Panc1 (cell line): ENCODE measurements around the gene BBS5. TPM values are rescaled to one million over a fixed set of nuclear protein-coding genes. Genes with fewer than 3 reads are reported as not detected.

Source experiments
- ATAC-seq: fragments of 200-7000 bp; cut with Tn5 transposase; 2 replicates; pipeline ENCODE4 v1.9.1; 2020; ENCODE audit warnings: mild to moderate bottlenecking, moderate library complexity
- BruUV-seq: library from RNA; stranded (reverse); fragments of 400-500 nt; replicated peaks from 2 replicates; lab custom pipeline; 2021; lab: Mats Ljungman, UMichigan
- CTCF ChIA-PET: fragments of 300-600 bp; sonication (Branson Sonifier 250); formaldehyde crosslinking; loops from one replicate; lab custom pipeline; 2022; ENCODE audit warnings: antibody characterized with exemption; lab: Charles Lee
- POLR2A ChIA-PET: fragments of 300-600 bp; sonication (Branson Sonifier 250); formaldehyde crosslinking; loops from one replicate; lab custom pipeline; 2022; ENCODE audit warnings: antibody characterized with exemption; lab: Charles Lee
- DNase-seq: peaks from one replicate; pipeline ENCODE4 v3.0.0-alpha.2; 2010; ENCODE audit warnings: low read depth, low spot score
- H3K27ac ChIP-seq: 2 replicates; pipeline ENCODE4 v1.5.1; 2011; ENCODE audit warnings: mild to moderate bottlenecking, low read length, inconsistent platforms
- H3K27me3 ChIP-seq: fragments of 200-500 bp; sonication (Bioruptor generic); 2 replicates; pipeline ENCODE4 v1.6.0; 2014; ENCODE audit warnings: low read length, inconsistent platforms; ENCODE audit not compliant: control insufficient read depth, insufficient read depth
- H3K36me3 ChIP-seq: fragments of 200-500 bp; sonication (Bioruptor generic); 2 replicates; pipeline ENCODE4 v1.5.1; 2014; ENCODE audit warnings: inconsistent platforms, mild to moderate bottlenecking, low read length, moderate library complexity; ENCODE audit not compliant: control insufficient read depth, insufficient read depth
- H3K4me1 ChIP-seq: 2 replicates; pipeline ENCODE4 v1.5.1; 2011; ENCODE audit warnings: inconsistent platforms, mild to moderate bottlenecking, low read length, moderate library complexity; ENCODE audit not compliant: control insufficient read depth, insufficient read depth
- H3K4me3 ChIP-seq, 2 experiments: 2 replicates each; pipeline ENCODE4 v1.5.1; 2011 to 2012; ENCODE audit warnings: low read depth in 2 of 2, low read length in 2 of 2, mild to moderate bottlenecking in 2 of 2, inconsistent platforms in 1 of 2, moderate library complexity in 1 of 2
- H3K9me3 ChIP-seq: fragments of 200-500 bp; sonication (Bioruptor generic); 2 replicates; pipeline ENCODE4 v1.5.1; 2014; ENCODE audit warnings: low read depth, mild to moderate bottlenecking, inconsistent platforms, low read length, moderate library complexity; ENCODE audit not compliant: control insufficient read depth, insufficient read depth
- POLR2AphosphoS5 ChIP-seq: IDR thresholded peaks from 2 replicates; pipeline ENCODE4 v1.6.1; 2012; ENCODE audit warnings: mild to moderate bottlenecking, low read depth, low read length, moderate library complexity
- REST ChIP-seq, 2 experiments: IDR thresholded peaks; 2 replicates each; pipeline ENCODE4 v1.6.1; 2011 to 2012; ENCODE audit warnings: low read depth in 2 of 2, control low read depth in 1 of 2, low read length in 1 of 2, mild to moderate bottlenecking in 1 of 2, moderate library complexity in 1 of 2; ENCODE audit not compliant: insufficient read depth in 1 of 2
- SIN3A ChIP-seq: IDR thresholded peaks from 2 replicates; pipeline ENCODE4 v1.6.1; 2012; ENCODE audit warnings: low read depth, mild to moderate bottlenecking, low read length, moderate library complexity, borderline replicate concordance; ENCODE audit not compliant: insufficient read depth
- TCF7L2 ChIP-seq: IDR thresholded peaks from 2 replicates; pipeline ENCODE4 v1.6.1; 2011; ENCODE audit warnings: mild to moderate bottlenecking, low read depth, low read length, inconsistent platforms
- in situ Hi-C: cut with HindIII; loops from 2 replicates; pipeline ENCODE4 v1.10.0; 2016; ENCODE audit warnings: low sequenced_read_pairs, low pct_unique_long_range_greater_than_20kb
- intact Hi-C: fragments of 100-400 bp; cut with micrococcal nuclease; formaldehyde crosslinking; loops from one replicate; pipeline ENCODE4 v1.10.0; 2022; ENCODE audit not compliant: unreplicated experiment
- total RNA-seq: library from RNA; stranded (reverse); gene quantifications from one replicate; pipeline ENCODE4 v1.2.1, GENCODE V29; 2021; ENCODE audit not compliant: unreplicated experiment
- TF ChIP-seq, protein P1 (sequence below): fragments of 450-650 bp; IDR thresholded peaks from 2 replicates; pipeline ENCODE4 v1.5.1; 2017; ENCODE audit warnings: mild to moderate bottlenecking

BBS5 gene
- total RNA-seq, 1 experiment from 2014 or later: 7.5 TPM

DNA sequence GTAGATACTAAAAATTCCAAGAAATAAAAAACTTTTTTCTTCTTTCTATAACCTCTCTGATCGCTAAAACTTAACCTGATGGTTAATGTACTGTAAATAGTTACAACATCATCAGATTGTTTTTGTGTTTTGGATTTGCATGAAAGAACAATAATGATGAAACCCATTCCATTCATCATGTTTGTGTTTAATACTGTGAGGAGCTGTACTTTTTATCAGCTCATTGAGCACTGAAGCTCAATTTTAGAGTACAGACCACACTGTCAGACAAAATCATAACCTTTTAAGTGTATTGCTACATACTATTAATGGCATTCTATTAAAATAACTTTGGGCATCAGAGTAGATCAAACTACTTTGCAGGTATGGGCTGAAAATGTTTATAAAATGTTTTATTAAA, 14.8 kb upstream of the BBS5 start:
- Histone ChIP-seq H3K4me3 (no peak overlapping the region), H3K9me3 (no peaks in the 10 kb centered on the region), H3K27ac (no peak overlapping the region), H3K27me3 (no peaks in the 10 kb centered on the region), H3K36me3 (no peaks in the 10 kb centered on the region), H3K4me1 (no peaks in the 10 kb centered on the region)
- no peak for DNase-seq
- CTCF ChIA-PET: interaction anchor here (0.6 kb wide), 1 partner anchor 12 kb away, joined by 5 read pairs; no protein-coding TSS in a partner anchor
- no peak for ATAC-seq
- TF ChIP-seq REST (IDR thresholded peaks at IDR 0.05; ENCODE audit: insufficient read depth in 1 of 2, low read depth in 2 of 2, low read length in 1 of 2) (no peak), SIN3A (no peak), POLR2AphosphoS5 (no peak)
- TF ChIP-seq, protein P1, sequence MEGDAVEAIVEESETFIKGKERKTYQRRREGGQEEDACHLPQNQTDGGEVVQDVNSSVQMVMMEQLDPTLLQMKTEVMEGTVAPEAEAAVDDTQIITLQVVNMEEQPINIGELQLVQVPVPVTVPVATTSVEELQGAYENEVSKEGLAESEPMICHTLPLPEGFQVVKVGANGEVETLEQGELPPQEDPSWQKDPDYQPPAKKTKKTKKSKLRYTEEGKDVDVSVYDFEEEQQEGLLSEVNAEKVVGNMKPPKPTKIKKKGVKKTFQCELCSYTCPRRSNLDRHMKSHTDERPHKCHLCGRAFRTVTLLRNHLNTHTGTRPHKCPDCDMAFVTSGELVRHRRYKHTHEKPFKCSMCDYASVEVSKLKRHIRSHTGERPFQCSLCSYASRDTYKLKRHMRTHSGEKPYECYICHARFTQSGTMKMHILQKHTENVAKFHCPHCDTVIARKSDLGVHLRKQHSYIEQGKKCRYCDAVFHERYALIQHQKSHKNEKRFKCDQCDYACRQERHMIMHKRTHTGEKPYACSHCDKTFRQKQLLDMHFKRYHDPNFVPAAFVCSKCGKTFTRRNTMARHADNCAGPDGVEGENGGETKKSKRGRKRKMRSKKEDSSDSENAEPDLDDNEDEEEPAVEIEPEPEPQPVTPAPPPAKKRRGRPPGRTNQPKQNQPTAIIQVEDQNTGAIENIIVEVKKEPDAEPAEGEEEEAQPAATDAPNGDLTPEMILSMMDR: no peak
- BruUV-seq: no TSS peak
- in situ Hi-C loops (no loop called here), intact Hi-C loops (no loop called here)
- POLR2A ChIA-PET: no interaction called here

DNA sequence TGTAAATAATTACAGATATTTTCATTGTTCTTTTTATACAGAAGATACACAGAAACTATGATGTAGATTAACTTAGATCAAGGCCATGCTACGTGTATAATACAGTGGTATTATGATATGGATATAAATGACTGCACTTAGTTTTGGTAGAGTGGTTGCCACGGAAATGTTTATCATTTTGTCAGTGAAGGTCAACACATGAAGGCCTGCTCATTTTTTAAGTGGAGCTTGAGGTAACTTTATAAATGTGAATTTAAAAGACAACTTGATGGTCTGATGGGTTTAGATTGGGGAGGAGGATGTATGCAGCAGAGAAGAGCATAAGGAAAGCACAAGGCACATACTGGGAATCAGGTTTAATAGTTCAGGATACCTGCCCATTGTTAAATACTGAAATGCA, 14.4 kb upstream of the BBS5 start:
- Histone ChIP-seq H3K4me1 (no peaks in the 10 kb centered on the region), H3K9me3 (no peaks in the 10 kb centered on the region), H3K27ac (no peak overlapping the region), H3K27me3 (no peaks in the 10 kb centered on the region), H3K36me3 (no peaks in the 10 kb centered on the region), H3K4me3 (no peak overlapping the region)
- POLR2A ChIA-PET: no interaction called here
- in situ Hi-C loops (no loop called here), intact Hi-C loops (no loop called here)
- no peak for TF ChIP-seq REST (IDR thresholded peaks at IDR 0.05; ENCODE audit: insufficient read depth in 1 of 2, low read depth in 2 of 2, low read length in 1 of 2)
- TF ChIP-seq SIN3A: no peak
- no peak for TF ChIP-seq TCF7L2
- no peak for TF ChIP-seq POLR2AphosphoS5
- TF ChIP-seq, protein P1: no peak
- no peak for DNase-seq
- no TSS peak for BruUV-seq
- ATAC-seq: no peak; the same call in 1 of the 2 replicates
- CTCF ChIA-PET: interaction anchor here (0.6 kb wide), 1 partner anchor 12 kb away, joined by 5 read pairs; no protein-coding TSS in a partner anchor
